GM21390 (cell line): ENCODE measurements around the gene KIAA0825.

ENCODE experiments used
- ATAC-seq: cut with Tn5 transposase; IDR thresholded peaks from one replicate; pipeline ENCODE4 v1.9.1; 2021; ENCODE audit not compliant: unreplicated experiment

The KIAA0825 gene, protein sequence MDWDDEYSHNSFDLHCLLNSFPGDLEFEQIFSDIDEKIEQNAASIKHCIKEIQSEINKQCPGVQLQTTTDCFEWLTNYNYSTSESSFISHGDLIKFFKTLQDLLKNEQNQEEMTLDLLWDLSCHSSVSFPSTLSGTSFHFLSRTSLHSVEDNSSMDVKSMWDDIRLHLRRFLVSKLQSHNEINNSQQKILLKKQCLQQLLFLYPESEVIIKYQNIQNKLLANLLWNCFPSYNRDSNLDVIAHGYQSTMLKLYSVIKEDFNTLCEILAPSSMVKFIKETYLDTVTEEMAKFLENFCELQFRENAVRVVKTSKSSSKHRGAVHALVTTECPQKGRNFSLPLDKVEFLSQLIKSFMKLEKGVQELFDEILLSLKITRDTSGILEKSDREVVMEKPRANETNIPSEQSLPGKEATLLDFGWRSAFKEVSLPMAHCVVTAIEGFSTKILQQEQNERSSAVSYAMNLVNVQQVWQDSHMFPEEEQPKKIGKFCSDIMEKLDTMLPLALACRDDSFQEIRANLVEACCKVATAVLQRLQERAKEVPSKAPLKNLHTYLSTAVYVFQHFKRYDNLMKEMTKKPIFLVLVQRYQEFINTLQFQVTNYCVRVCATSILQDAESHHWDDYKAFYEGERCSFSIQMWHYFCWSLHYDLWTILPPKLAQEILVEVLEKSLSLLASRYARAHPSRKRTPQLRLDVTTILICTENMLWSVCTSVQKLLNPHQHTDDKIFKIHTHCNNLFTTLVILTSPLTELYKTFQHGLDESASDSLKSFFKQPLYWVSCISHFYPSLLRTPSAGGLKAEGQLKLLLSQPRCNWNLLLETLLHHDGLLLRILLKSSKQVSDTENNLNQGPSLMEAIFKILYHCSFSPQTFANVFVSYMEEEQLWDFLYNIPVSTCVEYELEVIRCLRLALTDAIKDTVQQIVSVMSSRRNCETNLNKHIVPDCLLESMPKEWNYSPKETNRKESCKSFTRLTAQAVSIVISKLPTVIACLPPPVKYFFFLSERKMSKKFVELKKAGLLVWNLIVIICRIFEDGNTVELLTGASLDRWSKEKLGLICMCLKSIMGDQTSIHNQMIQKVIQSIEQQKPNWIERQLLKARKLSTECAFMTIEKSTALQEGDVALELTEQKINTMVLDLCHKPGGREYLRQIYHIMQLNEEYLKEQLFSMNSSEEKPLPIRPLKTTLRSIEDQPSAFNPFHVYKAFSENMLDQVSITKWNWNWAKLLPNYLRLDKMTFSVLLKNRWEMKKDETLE (N-terminal part only)

GRCh38 chr5:94618493-94619328 lies at the start of gene KIAA0825, which contains the start of gene SLF1:
Gene KIAA0825, minus strand, starts transcription at chr5:94618604. Its CDS starts 81,478 bp downstream, at chr5:94537126.
Gene SLF1, plus strand, starts transcription at chr5:94618669. Its CDS starts 10,142 bp downstream, at chr5:94628811.
- ATAC-seq, result peak; percentile 95

- no peak for ATAC-seq
These were observed 49.5 kb upstream of the KIAA0825 start for GRCh38 chr5:94667937-94668336.

DNA sequence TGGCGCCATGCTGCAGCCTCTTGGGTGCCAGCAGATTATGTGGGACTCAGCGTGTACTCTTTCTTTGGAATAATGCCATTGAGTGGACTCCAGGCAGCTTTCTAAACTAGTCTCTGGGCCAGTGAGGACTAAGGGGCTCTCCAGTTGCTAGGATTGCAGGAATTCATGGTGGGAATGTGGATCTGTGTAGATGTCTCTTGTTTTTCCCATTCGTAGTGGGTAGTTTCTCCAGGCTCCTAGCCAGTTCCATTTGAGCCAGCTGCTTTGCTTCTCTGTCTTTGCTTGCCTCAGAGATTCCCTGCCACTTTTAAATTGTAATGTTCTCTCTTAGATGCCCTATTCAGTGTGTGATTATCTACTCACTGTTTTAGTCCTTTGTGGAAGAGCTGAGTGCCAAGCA lies 42.7 kb upstream of the KIAA0825 start:
- no peak for ATAC-seq

DNA sequence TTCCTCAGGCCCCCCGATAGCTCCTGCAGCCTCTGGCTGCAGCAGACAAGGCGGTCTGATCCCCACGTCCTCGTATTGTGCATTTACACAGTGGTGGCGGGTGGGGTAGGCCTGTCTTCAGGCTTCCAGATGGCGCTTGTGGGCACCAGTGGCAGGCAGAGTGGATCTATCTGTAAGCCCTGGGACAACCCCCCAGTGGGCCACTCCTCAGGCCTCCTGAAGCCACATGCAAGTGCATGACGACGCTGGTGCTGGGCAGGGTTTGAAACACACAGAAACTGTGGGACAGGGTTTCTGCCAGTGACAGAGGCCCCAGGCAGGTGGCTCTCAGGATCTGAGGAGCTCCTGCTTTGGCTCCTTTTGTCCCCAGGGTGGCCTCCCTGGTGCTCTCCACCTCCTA lies 42.1 kb upstream of the KIAA0825 start:
- ATAC-seq, result no peak

DNA sequence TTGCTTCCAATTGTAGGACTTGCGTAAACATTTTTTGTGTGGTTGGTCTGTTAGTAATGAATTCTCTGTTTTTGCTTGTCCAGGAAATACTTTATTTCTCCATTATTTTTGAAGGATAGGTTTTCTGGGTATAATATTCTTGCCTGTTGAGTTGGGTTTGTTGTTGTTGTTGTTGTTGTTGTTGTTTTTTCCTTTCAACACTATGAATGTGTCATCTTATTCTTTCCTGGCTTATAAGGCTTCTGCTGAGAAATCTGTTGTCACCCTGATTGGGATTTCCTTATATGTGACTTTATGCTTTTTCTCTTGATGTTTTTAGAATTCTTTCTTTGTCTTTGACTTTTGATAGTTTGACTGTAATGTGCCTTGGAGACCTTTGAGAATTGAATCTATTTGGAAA lies 39.9 kb upstream of the KIAA0825 start:
- ATAC-seq, result no peak

GRCh38 chr5:94649874-94650273 lies 31.5 kb upstream of the KIAA0825 start:
- ATAC-seq, result no peak

DNA sequence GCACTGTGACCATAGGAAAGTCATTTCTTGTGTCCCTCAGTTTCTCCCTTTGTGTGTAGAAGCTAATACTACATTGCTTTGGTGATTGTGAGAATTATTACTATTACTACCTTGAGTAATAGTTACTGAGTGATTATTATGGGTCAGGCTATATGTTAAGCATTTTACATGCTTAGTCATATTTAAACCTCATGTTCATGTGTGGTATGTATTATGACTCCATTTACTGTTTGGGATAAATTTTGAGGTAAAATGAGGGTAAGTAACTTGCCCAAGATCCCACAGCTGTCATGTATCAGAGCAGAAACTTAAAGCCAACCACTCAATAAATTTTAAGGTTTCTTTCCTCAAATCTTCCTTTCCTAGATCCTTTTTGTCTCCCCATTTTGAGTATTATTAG lies 28.4 kb upstream of the KIAA0825 start:
- ATAC-seq, result no peak

GRCh38 chr5:94645053-94645452 lies 26.6 kb upstream of the KIAA0825 start:
- no peak for ATAC-seq

DNA sequence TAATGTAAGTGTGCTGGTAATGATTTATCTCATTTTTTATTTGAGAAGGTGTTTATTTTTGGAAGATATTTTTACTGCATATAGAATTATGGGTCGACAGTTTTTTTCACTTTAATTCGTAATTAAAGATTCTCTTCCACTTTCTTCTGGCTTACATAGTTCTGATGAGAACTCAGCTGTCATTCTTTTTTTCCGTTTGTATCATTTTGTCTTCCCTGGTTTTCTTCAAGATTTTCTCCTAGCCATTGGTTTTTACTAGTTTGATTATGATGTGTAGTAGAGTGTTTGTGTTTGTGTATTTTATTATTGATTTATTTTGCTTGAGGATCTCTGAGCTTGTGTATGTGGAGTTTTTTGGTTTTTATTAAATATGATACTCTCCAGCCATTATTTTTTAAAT lies 21.8 kb upstream of the KIAA0825 start:
- no peak for ATAC-seq

DNA sequence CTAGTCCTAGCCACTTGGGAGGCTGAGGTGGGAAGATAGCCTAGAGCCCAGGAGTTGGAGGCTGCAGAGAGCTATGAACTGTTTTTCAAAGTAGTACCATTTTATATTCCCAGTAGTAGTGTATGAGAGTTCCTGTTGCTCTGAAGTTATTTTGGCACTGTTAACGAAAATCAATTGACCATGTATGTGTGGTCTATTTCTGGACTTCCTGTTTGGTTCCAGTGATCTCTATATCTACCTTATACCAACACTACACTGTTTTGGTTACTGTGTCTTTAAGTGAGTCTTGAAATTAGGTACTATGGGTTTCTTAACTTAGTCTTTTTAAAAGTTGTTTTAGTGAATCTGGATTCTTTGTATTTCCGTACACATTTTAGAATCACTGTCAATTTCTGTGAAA lies 13.6 kb upstream of the KIAA0825 start:
- ATAC-seq, result peak; percentile 99

GRCh38 chr5:94627191-94627590 lies 8.8 kb upstream of the KIAA0825 start:
- ATAC-seq, result no peak

DNA sequence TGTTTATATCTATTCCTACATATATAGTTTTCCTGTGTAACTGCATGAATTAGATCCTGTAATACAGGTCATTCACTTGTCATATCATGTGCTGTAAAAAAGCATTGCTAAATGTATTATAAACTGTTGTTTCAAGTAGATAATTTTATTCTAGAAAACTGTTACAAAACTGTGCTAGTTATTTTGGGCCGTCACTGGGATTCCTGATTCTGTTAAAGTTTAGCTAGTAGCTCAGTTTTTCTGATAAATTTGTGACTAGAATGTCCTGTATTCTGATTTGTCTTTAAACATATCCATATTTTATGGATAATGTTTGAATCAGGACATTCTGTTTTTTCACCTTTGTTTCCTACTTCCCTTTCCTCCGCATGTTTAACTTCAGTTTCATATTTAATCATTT lies 5.5 kb upstream of the KIAA0825 start:
- ATAC-seq, result no peak

GRCh38 chr5:94623011-94623410 lies 4.6 kb upstream of the KIAA0825 start:
- ATAC-seq, result no peak

- ATAC-seq, result no peak
These were observed 3.4 kb upstream of the KIAA0825 start for GRCh38 chr5:94621763-94622162.

DNA sequence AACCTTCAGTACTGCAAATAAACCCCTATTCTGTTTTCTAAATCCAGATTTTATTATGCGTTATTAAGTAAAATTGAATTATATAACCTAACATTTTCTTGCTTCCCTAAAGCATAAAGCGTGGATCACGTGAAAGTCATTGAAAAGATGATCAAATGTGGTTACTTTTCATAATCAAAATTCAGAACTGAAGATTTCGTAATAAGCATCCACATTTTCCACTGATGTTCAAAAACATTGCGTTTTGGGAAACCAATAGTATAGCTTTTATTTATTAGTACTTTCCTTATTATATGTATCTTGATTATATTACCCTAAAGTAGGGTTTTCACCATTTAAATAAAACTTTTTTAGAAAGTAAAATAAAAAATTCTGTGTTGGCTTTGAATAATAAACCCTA lies 1.9 kb upstream of the KIAA0825 start:
- no peak for ATAC-seq

GRCh38 chr5:94618029-94618492 lies 343 bp downstream of the KIAA0825 start:
- peak; percentile 32 for ATAC-seq

DNA sequence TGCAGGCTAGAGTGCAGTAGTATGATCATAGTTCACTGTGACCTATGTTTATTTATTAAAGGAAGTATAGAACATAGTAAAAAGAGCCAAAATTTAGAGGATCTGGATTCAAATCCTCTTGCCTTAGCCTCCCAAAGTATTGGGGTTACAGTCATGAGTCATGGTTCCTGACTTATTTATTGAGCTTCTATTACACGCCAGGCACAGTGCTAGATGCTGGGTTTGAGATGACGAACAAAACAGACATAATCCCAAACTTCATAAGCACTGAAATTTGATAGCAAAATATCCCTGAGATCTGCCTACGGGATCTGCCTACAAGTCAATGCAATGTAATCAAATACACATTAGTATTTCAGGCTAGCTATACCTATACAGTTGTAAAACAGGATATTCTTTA lies 2.5 kb downstream of the KIAA0825 start:
- ATAC-seq, result no peak

DNA sequence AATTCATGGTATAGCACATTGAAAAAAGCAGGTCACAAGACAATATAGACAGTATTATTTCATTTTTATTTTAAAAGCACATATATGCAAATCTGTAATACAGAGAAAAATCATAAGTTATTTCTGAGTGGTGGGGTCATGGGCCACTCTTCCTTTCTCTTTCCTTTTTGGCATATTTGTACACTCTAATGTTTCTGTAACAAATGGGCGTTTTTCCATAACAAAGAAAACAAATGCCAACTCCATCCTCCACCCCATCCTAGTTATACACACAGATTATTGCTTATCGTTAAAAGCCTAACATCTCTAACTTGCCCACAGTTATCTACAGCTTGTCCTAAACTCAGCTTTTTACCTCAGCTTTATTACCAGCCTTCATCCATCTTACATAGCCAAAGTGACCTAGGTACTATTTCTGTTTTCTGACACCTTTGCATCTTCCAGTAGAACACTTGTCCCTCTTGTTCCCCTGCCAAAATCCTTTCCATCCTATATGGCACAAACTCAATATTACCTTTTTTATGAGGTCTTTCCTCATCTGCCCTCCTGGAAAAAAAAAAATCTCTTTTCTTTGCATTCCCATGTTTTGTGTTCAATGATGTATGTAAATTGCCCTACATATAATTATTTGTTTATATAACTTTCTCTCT lies 4.1 kb downstream of the KIAA0825 start:
- no peak for ATAC-seq

DNA sequence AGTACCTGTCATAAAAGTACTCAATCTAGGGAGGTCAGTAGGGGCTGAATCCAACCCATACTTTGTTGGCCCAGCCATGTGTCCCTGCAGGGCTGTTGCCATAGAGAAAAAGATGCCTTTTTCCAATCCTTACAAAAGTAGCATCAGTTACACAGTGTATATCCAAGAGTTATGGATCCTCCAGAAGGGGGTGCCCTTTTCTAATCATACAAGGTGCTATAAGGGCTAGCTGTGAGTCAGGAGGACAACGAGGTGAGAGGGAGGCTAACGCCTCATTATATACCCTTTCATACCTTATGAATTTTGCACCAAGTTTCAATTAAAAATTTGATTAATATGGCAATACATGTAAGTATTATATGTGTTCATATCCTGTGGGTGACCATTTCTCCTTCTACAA lies 4.8 kb downstream of the KIAA0825 start:
- ATAC-seq, result no peak
